ENCODE measurements around the gene PGM3. TPM values are rescaled to one million over a fixed set of nuclear protein-coding genes. Genes with fewer than 3 reads are reported as not detected.

The PGM3 gene, protein sequence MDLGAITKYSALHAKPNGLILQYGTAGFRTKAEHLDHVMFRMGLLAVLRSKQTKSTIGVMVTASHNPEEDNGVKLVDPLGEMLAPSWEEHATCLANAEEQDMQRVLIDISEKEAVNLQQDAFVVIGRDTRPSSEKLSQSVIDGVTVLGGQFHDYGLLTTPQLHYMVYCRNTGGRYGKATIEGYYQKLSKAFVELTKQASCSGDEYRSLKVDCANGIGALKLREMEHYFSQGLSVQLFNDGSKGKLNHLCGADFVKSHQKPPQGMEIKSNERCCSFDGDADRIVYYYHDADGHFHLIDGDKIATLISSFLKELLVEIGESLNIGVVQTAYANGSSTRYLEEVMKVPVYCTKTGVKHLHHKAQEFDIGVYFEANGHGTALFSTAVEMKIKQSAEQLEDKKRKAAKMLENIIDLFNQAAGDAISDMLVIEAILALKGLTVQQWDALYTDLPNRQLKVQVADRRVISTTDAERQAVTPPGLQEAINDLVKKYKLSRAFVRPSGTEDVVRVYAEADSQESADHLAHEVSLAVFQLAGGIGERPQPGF
- 20.1 to 31.2 TPM (median 24.5 TPM) in 5 replicates for total RNA-seq (2022; extraction: Qiagen RNA extraction)

DNA sequence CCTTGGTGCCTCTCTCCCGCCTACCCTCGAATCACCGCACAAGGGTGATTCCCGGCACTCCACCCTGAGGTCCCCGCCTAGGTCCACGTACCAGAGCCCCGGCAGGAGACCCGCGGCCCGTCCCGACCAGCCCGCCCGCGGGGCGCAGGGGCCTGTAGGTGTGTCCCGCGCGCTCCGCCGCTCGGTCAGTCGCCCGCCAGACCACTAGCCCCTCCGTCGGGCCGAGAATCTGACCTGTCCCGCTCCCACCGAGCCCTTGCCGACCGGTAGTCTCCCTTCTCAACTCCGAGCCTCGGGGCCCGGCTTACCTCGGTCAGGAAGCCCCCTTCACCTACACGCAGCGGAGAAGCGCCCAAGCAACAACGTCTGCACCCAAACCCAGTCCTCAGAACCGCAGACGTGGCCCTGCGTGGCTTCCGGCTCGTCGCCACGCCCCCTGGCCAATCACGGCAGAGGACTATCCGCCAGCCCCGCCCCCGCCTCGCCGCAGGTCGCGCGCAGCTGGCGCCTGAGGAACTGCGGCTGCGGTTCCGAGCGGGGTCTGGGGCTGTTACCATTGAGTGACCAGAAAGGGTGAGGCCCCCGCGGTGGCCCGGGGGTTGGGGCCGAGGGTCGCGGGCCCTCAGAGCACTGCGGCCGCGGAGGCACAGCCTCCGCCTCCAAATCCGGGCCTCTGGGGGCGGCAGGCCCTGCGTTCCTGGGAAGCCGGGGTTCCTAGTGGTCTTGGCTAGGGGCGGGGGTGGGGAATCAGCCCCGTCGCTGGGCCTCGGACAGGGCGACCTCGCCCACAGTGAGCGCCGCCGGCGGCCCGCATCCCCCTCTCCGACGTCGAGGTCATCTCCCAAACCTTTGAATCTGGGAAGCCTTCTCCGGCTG is at the start of gene PGM3, which contains the start of gene RWDD2A:
Gene PGM3 (minus strand): TSS at position 395 of the 876 bp plus-strand sequence. CDS start 2,253 bp downstream, outside the sequence.
Gene RWDD2A (plus strand): TSS at position 487 of the 876 bp plus-strand sequence. CDS start 1,095 bp downstream, outside the sequence.

Other genes starting within 250 kb of the PGM3 start
- 3.8 to 4.2 TPM (median 3.9 TPM) in 5 replicates for gene UBE3D, start 127.4 kb downstream of the PGM3 start, total RNA-seq (2022; extraction: Qiagen RNA extraction)
- gene DOP1A, start 125.6 kb downstream of the PGM3 start, total RNA-seq (2022; extraction: Qiagen RNA extraction), result 2.1 to 3.0 TPM (median 2.4 TPM) in 5 replicates
- 1.3 to 1.8 TPM (median 1.7 TPM) in 5 replicates for gene RWDD2A, start 92 bp upstream of the PGM3 start, total RNA-seq (2022; extraction: Qiagen RNA extraction)
- gene ME1, start 237.8 kb upstream of the PGM3 start, total RNA-seq (2022; extraction: Qiagen RNA extraction), result 36.6 to 48.4 TPM (median 39.8 TPM) in 5 replicates

All from A549 treated with CORT108297 at 1 μM for 4 hours (cell line).